AG04450 (cell line): Measurements from ENCODE around the gene PLXDC2. TPM values are rescaled to one million over a fixed set of nuclear protein-coding genes. Genes with fewer than 3 reads are reported as not detected.

ENCODE experiments used
- CTCF ChIA-PET: fragments of 300-600, 350-600 bp; formaldehyde crosslinking; extraction: SDS; loops from one replicate; lab custom pipeline; 2022; ENCODE audit warnings: antibody characterized with exemption, inconsistent platforms; lab: Charles Lee
- POLR2A ChIA-PET: fragments of 350-600 bp; formaldehyde crosslinking; extraction: SDS; loops from one replicate; lab custom pipeline; 2021; ENCODE audit warnings: antibody characterized with exemption, inconsistent platforms; lab: Yijun Ruan, JAX
- DNase-seq: peaks from one replicate; pipeline ENCODE4 v3.0.0-alpha.2; 2011; ENCODE audit warnings: low read depth, low spot score
- H3K27ac ChIP-seq: one replicate; pipeline ENCODE4 v1.5.1; 2012; ENCODE audit warnings: low read depth, low read length, control low read depth
- H3K27me3 ChIP-seq: one replicate; pipeline ENCODE4 v1.6.0; 2012; ENCODE audit warnings: low read length; ENCODE audit not compliant: control insufficient read depth, insufficient read depth
- H3K4me3 ChIP-seq: 2 replicates; pipeline ENCODE4 v1.5.1; 2011; ENCODE audit warnings: mild to moderate bottlenecking, low read depth, low read length, control low read depth
- H3K9me3 ChIP-seq: 2 replicates; pipeline ENCODE4 v1.5.1; 2012; ENCODE audit warnings: low read length; ENCODE audit not compliant: control insufficient read depth, insufficient read depth
- polyA plus RNA-seq: library from polyadenylated mRNA; depleted of rRNA; stranded (reverse); fragments of >200 nt; gene quantifications from 2 replicates; pipeline ENCODE4 v1.2.3, GENCODE V29; 2011
- TF ChIP-seq, protein P1 (sequence below): IDR thresholded peaks from 2 replicates; pipeline ENCODE4 v1.5.1; 2011; ENCODE audit warnings: low read depth, low read length, control low read depth, inconsistent platforms

PLXDC2 gene
- polyA plus RNA-seq, 1 experiment, result 10.4 TPM

- no peak overlapping the region for H3K4me3 ChIP-seq
- H3K9me3 ChIP-seq, result peaks cover 11% of the 10 kb centered on the region
- ChIA-PET CTCF (interaction anchor here (0.7 kb wide), 1 partner anchor 1390 kb away, joined by 3 read pairs; no protein-coding TSS in a partner anchor), POLR2A (no interaction called here)
- no peaks in the 10 kb centered on the region for H3K27me3 ChIP-seq
- TF ChIP-seq, protein P1, sequence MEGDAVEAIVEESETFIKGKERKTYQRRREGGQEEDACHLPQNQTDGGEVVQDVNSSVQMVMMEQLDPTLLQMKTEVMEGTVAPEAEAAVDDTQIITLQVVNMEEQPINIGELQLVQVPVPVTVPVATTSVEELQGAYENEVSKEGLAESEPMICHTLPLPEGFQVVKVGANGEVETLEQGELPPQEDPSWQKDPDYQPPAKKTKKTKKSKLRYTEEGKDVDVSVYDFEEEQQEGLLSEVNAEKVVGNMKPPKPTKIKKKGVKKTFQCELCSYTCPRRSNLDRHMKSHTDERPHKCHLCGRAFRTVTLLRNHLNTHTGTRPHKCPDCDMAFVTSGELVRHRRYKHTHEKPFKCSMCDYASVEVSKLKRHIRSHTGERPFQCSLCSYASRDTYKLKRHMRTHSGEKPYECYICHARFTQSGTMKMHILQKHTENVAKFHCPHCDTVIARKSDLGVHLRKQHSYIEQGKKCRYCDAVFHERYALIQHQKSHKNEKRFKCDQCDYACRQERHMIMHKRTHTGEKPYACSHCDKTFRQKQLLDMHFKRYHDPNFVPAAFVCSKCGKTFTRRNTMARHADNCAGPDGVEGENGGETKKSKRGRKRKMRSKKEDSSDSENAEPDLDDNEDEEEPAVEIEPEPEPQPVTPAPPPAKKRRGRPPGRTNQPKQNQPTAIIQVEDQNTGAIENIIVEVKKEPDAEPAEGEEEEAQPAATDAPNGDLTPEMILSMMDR, result no peak
- DNase-seq, result no peak
- no peak overlapping the region for H3K27ac ChIP-seq
Observed at GRCh38 chr10:20299034-20299736, 483.0 kb downstream of the PLXDC2 start.

- POLR2A ChIA-PET, result no interaction called here
- no peak for DNase-seq
Observed at GRCh38 chr10:20300735-20301134, 484.5 kb downstream of the PLXDC2 start.

DNA sequence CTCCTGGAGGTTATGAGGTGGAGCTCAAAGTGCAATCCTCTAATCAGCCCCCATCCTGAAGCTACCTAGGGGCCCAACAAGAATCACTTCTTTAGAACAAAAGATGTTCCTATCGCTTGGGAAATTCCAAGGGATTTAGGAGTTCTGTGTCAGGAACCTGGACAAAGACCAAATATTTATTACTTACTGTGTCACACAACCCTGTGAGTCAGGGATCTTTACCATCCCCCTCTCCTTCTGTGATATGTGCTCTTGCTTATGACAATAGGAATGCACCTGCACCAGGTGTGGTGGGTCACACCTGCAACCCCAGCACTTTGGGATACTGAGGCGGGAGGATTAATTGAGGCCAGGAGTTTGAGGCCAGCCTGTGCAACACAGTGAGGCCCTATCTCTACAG, 485.8 kb downstream of the PLXDC2 start:
- Histone ChIP-seq H3K27me3 (no peaks in the 10 kb centered on the region), H3K27ac (no peak overlapping the region), H3K9me3 (peaks cover 8% of the 10 kb centered on the region), H3K4me3 (no peak overlapping the region)
- ChIA-PET POLR2A (no interaction called here), CTCF (interaction anchor here (0.6 kb wide), 1 partner anchor 467 kb away, joined by 3 read pairs; no protein-coding TSS in a partner anchor)
- no peak for DNase-seq
- TF ChIP-seq, protein P1, result no peak

More at GRCh38 chr10:20300735-20301134, 484.5 kb downstream of the PLXDC2 start:
- CTCF ChIA-PET, result interaction anchor here (0.6 kb wide), 1 partner anchor 375 kb away, joined by 5 read pairs; no protein-coding TSS in a partner anchor
- H3K27ac ChIP-seq, result no peak overlapping the region
- no peak overlapping the region for H3K4me3 ChIP-seq
- TF ChIP-seq, protein P1, result no peak
- peaks cover 11% of the 10 kb centered on the region for H3K9me3 ChIP-seq
- H3K27me3 ChIP-seq, result no peaks in the 10 kb centered on the region

DNA sequence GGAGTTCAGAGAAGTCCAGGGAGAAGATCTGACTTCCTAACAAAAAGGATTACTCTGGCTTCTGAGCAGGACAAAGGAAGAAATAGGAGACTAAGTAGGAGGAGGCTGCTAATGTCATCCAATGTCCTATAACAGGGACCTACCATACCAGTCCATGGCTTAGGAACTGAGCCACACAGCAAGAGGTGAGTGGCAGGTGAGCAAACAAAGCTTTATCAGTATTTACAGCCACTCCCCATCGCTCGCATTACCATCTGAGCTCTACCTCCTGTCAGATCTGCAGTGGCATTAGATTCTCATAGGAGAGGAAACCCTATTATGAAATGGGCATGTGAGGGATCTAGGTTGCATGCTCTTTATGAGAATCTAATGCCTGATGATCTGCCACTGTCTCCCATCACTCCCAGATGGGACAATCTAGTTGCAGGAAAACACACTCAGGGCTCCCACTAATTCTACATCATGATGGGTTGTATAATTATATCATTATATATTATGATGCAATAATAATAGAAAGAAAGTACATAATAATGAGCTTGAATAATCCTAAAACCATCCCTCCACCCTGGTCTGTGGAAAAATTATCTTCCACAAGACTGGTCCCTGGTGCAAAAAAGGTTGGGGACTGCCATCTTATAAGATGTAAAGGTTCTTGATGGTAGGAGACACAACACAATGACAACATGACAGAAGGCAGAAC, 487.4 kb downstream of the PLXDC2 start:
- H3K9me3 ChIP-seq, result no peaks in the 10 kb centered on the region; the same call in 1 of the 2 replicates
- no peak overlapping the region for H3K27ac ChIP-seq
- TF ChIP-seq, protein P1, result no peak
- no peak overlapping the region for H3K4me3 ChIP-seq
- POLR2A ChIA-PET, result no interaction called here
- CTCF ChIA-PET, result no interaction called here
- no peak for DNase-seq
- no peaks in the 10 kb centered on the region for H3K27me3 ChIP-seq

GRCh38 chr10:20313665-20314064, 497.4 kb downstream of the PLXDC2 start:
- DNase-seq, result no peak
- Histone ChIP-seq H3K27me3 (no peaks in the 10 kb centered on the region), H3K4me3 (no peak overlapping the region), H3K9me3 (peaks cover 2% of the 10 kb centered on the region; the same call in 1 of the 2 replicates), H3K27ac (no peak overlapping the region)
- POLR2A ChIA-PET, result no interaction called here
- TF ChIP-seq, protein P1, result no peak
- CTCF ChIA-PET, result no interaction called here
